ENCODE results near the gene NGB.

Gene NGB

GRCh38 chr14:77260631-77261030 is 10.4 kb downstream of the NGB start:
- DNase-seq, result no peak

GRCh38 chr14:77260199-77260598 is 10.8 kb downstream of the NGB start:
- no peak for DNase-seq

- no peak for DNase-seq
Observed at GRCh38 chr14:77259025-77259715, 11.8 kb downstream of the NGB start.

- DNase-seq, result no peak
Observed at GRCh38 chr14:77258566-77258965, 12.4 kb downstream of the NGB start.

- no peak for DNase-seq
Observed at GRCh38 chr14:77257700-77258099, 13.3 kb downstream of the NGB start.

GRCh38 chr14:77256694-77257093 is 14.3 kb downstream of the NGB start:
- DNase-seq, result no peak

GRCh38 chr14:77253333-77254190 is 17.4 kb downstream of the NGB start:
- DNase-seq, result no peak

- no peak for DNase-seq
Observed at GRCh38 chr14:77251870-77252269, 19.1 kb downstream of the NGB start.

GRCh38 chr14:77250927-77251326 is 20.1 kb downstream of the NGB start:
- no peak for DNase-seq

- no peak for DNase-seq
Observed at GRCh38 chr14:77249286-77249685, 21.7 kb downstream of the NGB start.

- DNase-seq, result no peak
Observed at GRCh38 chr14:77248666-77249065, 22.3 kb downstream of the NGB start.

- no peak for DNase-seq
Observed at GRCh38 chr14:77246784-77247183, 24.2 kb downstream of the NGB start.

- no peak for DNase-seq
Observed at GRCh38 chr14:77245820-77246219, 25.2 kb downstream of the NGB start.

- no peak for DNase-seq
Observed at GRCh38 chr14:77243853-77244252, 27.2 kb downstream of the NGB start.

- no peak for DNase-seq
Observed at GRCh38 chr14:77242752-77243151, 28.3 kb downstream of the NGB start.

- no peak for DNase-seq
Observed at GRCh38 chr14:77241955-77242354, 29.1 kb downstream of the NGB start.

GRCh38 chr14:77240336-77240915 is 30.6 kb downstream of the NGB start:
- no peak for DNase-seq

GRCh38 chr14:77239412-77239811 is 31.6 kb downstream of the NGB start:
- no peak for DNase-seq

- no peak for DNase-seq
Observed at GRCh38 chr14:77238996-77239395, 32.0 kb downstream of the NGB start.

- no peak for DNase-seq
Observed at GRCh38 chr14:77238356-77238755, 32.6 kb downstream of the NGB start.

- DNase-seq, result no peak
Observed at GRCh38 chr14:77236814-77237213, 34.2 kb downstream of the NGB start.

- DNase-seq, result no peak
Observed at GRCh38 chr14:77231721-77232120, 39.3 kb downstream of the NGB start.

GRCh38 chr14:77230914-77231313 is 40.1 kb downstream of the NGB start:
- no peak for DNase-seq

GRCh38 chr14:77228056-77228455 is 43.0 kb downstream of the NGB start:
- DNase-seq, result no peak

Measured in stimulated activated CD4-positive, alpha-beta T cell treated with anti-CD3 and anti-CD28 coated beads, Interleukin-2, amount 100 ng/mL, for 24 hours (primary cell).